IPS-15b (cell line): Measurements from ENCODE around the gene TSPAN11.

Source experiments
- H3K27me3 ChIP-seq: one replicate; pipeline ENCODE4 v1.6.1; 2013; ENCODE audit warnings: low read length; ENCODE audit not compliant: control insufficient read depth, insufficient read depth
- H3K36me3 ChIP-seq: one replicate; pipeline ENCODE4 v1.6.1; 2013; ENCODE audit warnings: low read length; ENCODE audit not compliant: control insufficient read depth, insufficient read depth
- H3K4me1 ChIP-seq: one replicate; pipeline ENCODE4 v1.6.1; 2013; ENCODE audit warnings: mild to moderate bottlenecking, low read length; ENCODE audit not compliant: control insufficient read depth, insufficient read depth
- H3K4me3 ChIP-seq: one replicate; pipeline ENCODE4 v1.5.1; 2013; ENCODE audit warnings: low read depth, low read length
- H3K9ac ChIP-seq: one replicate; pipeline ENCODE4 v1.6.1; 2013; ENCODE audit warnings: low read depth, mild to moderate bottlenecking, low read length
- H3K9me3 ChIP-seq: one replicate; pipeline ENCODE4 v1.6.1; 2013; ENCODE audit warnings: mild to moderate bottlenecking, low read length; ENCODE audit not compliant: control insufficient read depth, insufficient read depth

The TSPAN11 gene

DNA sequence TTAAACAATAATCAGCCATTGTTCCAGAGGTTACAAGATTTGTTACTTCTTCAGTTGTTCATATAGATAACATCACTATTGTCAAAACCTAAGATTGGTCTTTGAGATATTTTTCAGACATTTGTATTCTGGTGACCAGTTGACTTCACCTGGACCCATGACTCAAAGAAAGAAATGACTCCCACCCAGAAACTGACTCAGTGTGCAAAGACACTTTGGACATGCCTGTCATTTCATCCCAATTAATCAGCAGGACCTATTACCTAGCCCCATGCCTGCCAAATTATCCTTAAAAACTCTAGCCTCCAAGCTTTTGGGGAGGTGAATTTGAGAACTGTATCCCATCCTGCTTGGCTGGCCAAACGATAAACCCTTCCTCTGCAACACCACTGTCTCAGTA, 27.7 kb upstream of the TSPAN11 start:
- Histone ChIP-seq H3K9ac (no peak overlapping the region), H3K4me1 (no peaks in the 10 kb centered on the region), H3K4me3 (no peak overlapping the region), H3K27me3 (no peaks in the 10 kb centered on the region), H3K36me3 (no peaks in the 10 kb centered on the region), H3K9me3 (no peaks in the 10 kb centered on the region)

DNA sequence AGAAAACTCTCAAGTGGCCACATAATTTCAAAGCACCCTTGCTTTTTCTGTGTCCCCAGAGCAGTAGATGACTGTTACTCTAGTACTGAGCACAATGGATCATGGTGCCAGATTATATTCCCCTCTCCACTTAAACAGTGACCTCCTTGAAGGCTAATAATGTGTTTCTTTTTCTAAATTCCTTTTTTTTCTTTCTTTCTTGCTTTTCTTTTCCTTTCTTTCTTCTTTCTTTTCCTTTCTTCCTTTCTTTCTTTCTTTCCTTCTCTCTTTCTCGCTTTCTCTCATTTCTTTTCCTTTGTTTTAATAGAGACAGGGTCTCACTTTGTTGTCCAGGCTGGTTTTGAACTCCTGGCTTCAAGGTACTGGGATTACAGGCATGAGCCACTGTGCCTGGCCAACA, 26.2 kb upstream of the TSPAN11 start:
- Histone ChIP-seq H3K36me3 (no peaks in the 10 kb centered on the region), H3K4me3 (no peak overlapping the region), H3K9ac (no peak overlapping the region), H3K9me3 (no peaks in the 10 kb centered on the region), H3K27me3 (no peaks in the 10 kb centered on the region), H3K4me1 (peaks cover 2% of the 10 kb centered on the region)

- no peak overlapping the region for H3K4me3 ChIP-seq
- H3K4me1 ChIP-seq = peaks cover 4% of the 10 kb centered on the region
- H3K9ac ChIP-seq = no peak overlapping the region
- no peaks in the 10 kb centered on the region for H3K36me3 ChIP-seq
- no peaks in the 10 kb centered on the region for H3K27me3 ChIP-seq
- H3K9me3 ChIP-seq = no peaks in the 10 kb centered on the region
Measured at GRCh38 chr12:30902001-30902400, 24.5 kb upstream of the TSPAN11 start.

DNA sequence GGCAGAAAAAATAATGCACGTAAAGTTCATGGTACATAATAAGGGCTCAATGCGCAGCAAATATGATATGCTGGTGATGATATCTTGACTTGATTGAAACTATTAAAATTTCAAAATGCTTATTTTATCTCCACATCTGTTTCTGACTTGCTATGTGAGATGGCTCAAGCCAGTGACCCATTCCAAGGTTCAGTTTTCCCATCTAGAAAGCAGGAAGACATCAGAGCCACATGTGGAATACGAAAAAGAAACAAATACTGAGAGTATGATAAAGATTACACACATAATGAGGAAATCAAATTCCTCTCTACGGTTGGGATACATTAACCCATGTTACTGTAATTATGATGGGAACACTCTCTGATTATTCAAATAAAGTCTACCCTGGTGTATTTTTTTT, 24.0 kb upstream of the TSPAN11 start:
- Histone ChIP-seq H3K4me3 (no peak overlapping the region), H3K9me3 (no peaks in the 10 kb centered on the region), H3K27me3 (no peaks in the 10 kb centered on the region), H3K9ac (no peak overlapping the region), H3K4me1 (peaks cover 4% of the 10 kb centered on the region), H3K36me3 (no peaks in the 10 kb centered on the region)

- peaks cover 8% of the 10 kb centered on the region for H3K4me1 ChIP-seq
- H3K36me3 ChIP-seq = no peaks in the 10 kb centered on the region
- H3K9ac ChIP-seq = no peak overlapping the region
- no peaks in the 10 kb centered on the region for H3K27me3 ChIP-seq
- H3K9me3 ChIP-seq = no peaks in the 10 kb centered on the region
- H3K4me3 ChIP-seq = no peak overlapping the region
Measured at GRCh38 chr12:30905463-30906009, 21.0 kb upstream of the TSPAN11 start.

DNA sequence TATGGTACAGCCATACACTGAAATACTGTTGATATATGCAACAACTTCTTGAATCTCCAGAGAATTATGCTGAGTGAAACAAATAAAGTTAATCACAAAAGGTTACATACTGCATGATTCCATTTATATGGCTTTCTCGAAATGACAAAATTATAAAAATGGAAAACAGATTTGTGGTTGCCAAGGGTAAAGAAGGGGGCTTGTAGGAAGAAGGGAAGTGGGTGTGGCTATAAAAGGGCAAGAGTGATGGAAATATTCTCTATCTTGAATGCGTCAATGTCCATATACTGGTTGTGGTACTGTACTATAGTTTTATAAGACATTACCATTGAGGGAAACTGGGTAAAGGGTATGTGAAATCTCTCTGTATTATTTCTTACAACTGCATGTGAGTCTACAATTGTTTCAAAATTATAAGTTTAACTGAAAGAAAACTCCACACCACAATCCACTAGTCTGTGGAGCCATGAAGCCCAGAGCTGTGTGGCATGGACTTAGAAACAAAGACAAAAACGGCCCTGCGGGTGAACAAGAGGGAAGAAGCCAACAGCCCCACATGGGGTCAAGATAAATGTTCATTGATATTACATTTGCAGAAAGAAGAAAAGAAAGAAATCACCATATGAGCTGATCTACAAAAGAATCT, 18.3 kb upstream of the TSPAN11 start:
- H3K4me3 ChIP-seq = no peak overlapping the region
- no peaks in the 10 kb centered on the region for H3K9me3 ChIP-seq
- no peak overlapping the region for H3K9ac ChIP-seq

GRCh38 chr12:30908722-30909348, 17.7 kb upstream of the TSPAN11 start:
- no peaks in the 10 kb centered on the region for H3K9me3 ChIP-seq
- H3K27me3 ChIP-seq = no peaks in the 10 kb centered on the region
- H3K9ac ChIP-seq = no peak overlapping the region
- no peak overlapping the region for H3K4me3 ChIP-seq
- peaks cover 8% of the 10 kb centered on the region for H3K4me1 ChIP-seq
- H3K36me3 ChIP-seq = no peaks in the 10 kb centered on the region

More for the DNA sequence above, 18.3 kb upstream of the TSPAN11 start:
- H3K36me3 ChIP-seq = no peaks in the 10 kb centered on the region
- peaks cover 8% of the 10 kb centered on the region for H3K4me1 ChIP-seq
- no peaks in the 10 kb centered on the region for H3K27me3 ChIP-seq

DNA sequence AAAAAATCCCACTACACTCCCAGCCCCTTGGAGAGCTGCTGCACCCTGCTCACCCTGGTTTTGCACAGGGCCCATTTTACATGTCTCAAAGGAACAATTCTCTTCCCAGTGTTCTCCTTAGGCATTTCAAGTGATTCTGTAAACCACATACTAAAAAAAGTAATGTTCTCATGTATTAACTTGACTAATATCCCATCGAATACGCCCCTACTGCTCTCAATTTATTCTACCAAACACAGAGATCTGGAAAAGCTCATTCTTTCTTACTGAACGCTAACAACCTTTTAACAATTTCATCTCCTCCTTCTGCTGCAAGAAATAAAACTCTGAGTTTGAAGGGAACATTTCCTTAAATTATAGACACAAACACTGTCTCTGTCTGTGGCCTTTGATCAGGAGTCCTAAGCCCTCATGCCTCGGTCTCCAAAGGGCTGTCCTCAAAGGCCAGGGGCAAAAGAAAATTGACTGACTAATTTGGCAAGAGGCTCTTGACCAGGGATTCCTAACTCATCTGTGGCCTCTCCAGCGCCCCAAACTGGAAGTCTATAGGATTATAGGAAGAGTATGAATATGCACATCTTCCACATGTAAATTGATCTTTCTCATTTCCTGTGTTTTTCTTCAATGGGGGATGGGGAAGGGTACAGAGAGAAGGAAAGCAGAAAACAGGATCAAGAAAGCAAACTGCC, 17.1 kb upstream of the TSPAN11 start:
- Histone ChIP-seq H3K4me3 (no peak overlapping the region), H3K4me1 (peaks cover 8% of the 10 kb centered on the region), H3K9me3 (no peaks in the 10 kb centered on the region), H3K9ac (no peak overlapping the region), H3K36me3 (no peaks in the 10 kb centered on the region), H3K27me3 (no peaks in the 10 kb centered on the region)

GRCh38 chr12:30910038-30910350, 16.6 kb upstream of the TSPAN11 start:
- Histone ChIP-seq H3K27me3 (no peaks in the 10 kb centered on the region), H3K4me3 (no peak overlapping the region)

GRCh38 chr12:30911207-30911606, 15.3 kb upstream of the TSPAN11 start:
- no peaks in the 10 kb centered on the region for H3K27me3 ChIP-seq
- no peaks in the 10 kb centered on the region for H3K36me3 ChIP-seq
- no peak overlapping the region for H3K9ac ChIP-seq
- H3K4me3 ChIP-seq = no peak overlapping the region
- H3K4me1 ChIP-seq = peaks cover 3% of the 10 kb centered on the region
- H3K9me3 ChIP-seq = no peaks in the 10 kb centered on the region

More at GRCh38 chr12:30910038-30910350, 16.6 kb upstream of the TSPAN11 start:
- Histone ChIP-seq H3K9ac (no peak overlapping the region), H3K36me3 (no peaks in the 10 kb centered on the region), H3K9me3 (no peaks in the 10 kb centered on the region), H3K4me1 (peaks cover 8% of the 10 kb centered on the region)

DNA sequence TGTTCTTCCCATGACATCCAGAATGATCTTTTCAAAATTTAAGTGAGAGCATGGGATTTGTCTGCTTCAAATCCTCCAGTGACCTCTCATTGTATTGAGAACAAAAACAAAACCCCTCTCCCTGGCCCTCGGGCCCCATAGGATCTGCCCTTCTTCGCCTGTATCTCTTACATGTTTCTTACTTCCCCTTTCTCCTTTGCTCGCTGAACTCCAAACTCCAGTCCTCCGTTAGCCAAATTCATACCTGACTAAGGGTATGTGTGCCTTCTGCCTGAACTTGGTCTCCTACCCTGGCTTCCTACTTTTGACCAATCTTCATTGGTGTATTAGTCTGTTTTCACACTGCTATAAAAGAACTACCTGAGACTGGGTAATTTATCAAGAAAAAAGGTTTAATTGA, 13.2 kb upstream of the TSPAN11 start:
- H3K27me3 ChIP-seq = no peaks in the 10 kb centered on the region
- H3K9ac ChIP-seq = no peak overlapping the region
- no peaks in the 10 kb centered on the region for H3K9me3 ChIP-seq
- no peak overlapping the region for H3K4me3 ChIP-seq
- no peaks in the 10 kb centered on the region for H3K36me3 ChIP-seq
- H3K4me1 ChIP-seq = peaks cover 9% of the 10 kb centered on the region
